SKM-1 treated with dmso at 0.1 percent for 144 hours (cell line): ENCODE data around the gene CD24.
"Not testable (repeated sequence)": the region's sequence is repeated elsewhere in the genome, so short reads cannot be mapped to it uniquely, and the experiment has no call there.

Experiments
- DNase-seq: peaks from one replicate; lab custom pipeline; 2025; ENCODE audit not compliant: unreplicated experiment; lab: John Stamatoyannopoulos, UW

Gene CD24

GRCh38 chr6:106970769-106971168, 3.8 kb downstream of the CD24 start:
- not testable (repeated sequence) for DNase-seq

GRCh38 chr6:106967936-106968555, 6.5 kb downstream of the CD24 start:
- DNase-seq = no peak

GRCh38 chr6:106966671-106967640, 7.6 kb downstream of the CD24 start:
- no peak for DNase-seq

GRCh38 chr6:106966229-106966628, 8.3 kb downstream of the CD24 start:
- no peak for DNase-seq

- no peak for DNase-seq
These were observed 9.6 kb downstream of the CD24 start for GRCh38 chr6:106964954-106965353.

GRCh38 chr6:106964099-106964498, 10.4 kb downstream of the CD24 start:
- no peak for DNase-seq

- DNase-seq = no peak
These were observed 11.0 kb downstream of the CD24 start for GRCh38 chr6:106963544-106963943.

GRCh38 chr6:106961801-106962200, 12.7 kb downstream of the CD24 start:
- DNase-seq = peak; percentile 18

GRCh38 chr6:106961136-106961535, 13.4 kb downstream of the CD24 start:
- DNase-seq = no peak

GRCh38 chr6:106959985-106960384, 14.5 kb downstream of the CD24 start:
- no peak for DNase-seq

- peak; percentile 71 for DNase-seq
These were observed 34.7 kb downstream of the CD24 start for GRCh38 chr6:106939848-106940247.

GRCh38 chr6:106939208-106939607, 35.3 kb downstream of the CD24 start:
- no peak for DNase-seq

GRCh38 chr6:106927531-106928398, 46.8 kb downstream of the CD24 start:
- DNase-seq = no peak

GRCh38 chr6:106925948-106926347, 48.6 kb downstream of the CD24 start:
- DNase-seq = no peak

- no peak for DNase-seq
These were observed 49.6 kb downstream of the CD24 start for GRCh38 chr6:106924694-106925523.

GRCh38 chr6:106922626-106923025, 51.9 kb downstream of the CD24 start:
- DNase-seq = no peak
